Mesendoderm (in vitro differentiated cells): ENCODE measurements around the gene PGAP2.

Experiments used
- DNase-seq: peaks from one replicate; pipeline ENCODE4 v3.0.0; 2013
- H2AK5ac ChIP-seq: 2 replicates; pipeline ENCODE4 v1.6.1; 2013; ENCODE audit warnings: low read length, inconsistent platforms
- H2BK120ac ChIP-seq: 2 replicates; pipeline ENCODE4 v1.6.1; 2013; ENCODE audit warnings: low read depth, mild to moderate bottlenecking, low read length, moderate library complexity, mixed read lengths
- H2BK15ac ChIP-seq: replicated peaks from 2 replicates; pipeline ENCODE4 v1.6.1; 2013; ENCODE audit warnings: low read depth, mild to moderate bottlenecking, moderate library complexity
- H2BK5ac ChIP-seq: 2 replicates; pipeline ENCODE4 v1.6.1; 2013; ENCODE audit warnings: low read length, inconsistent platforms
- H3K18ac ChIP-seq: 2 replicates; pipeline ENCODE4 v1.6.1; 2013; ENCODE audit warnings: mild to moderate bottlenecking, low read length, mixed read lengths
- H3K23ac ChIP-seq: one replicate; pipeline ENCODE4 v1.6.1; 2013; ENCODE audit warnings: low read length
- H3K27ac ChIP-seq: 2 replicates; pipeline ENCODE4 v1.5.1; 2013; ENCODE audit warnings: low read depth, mild to moderate bottlenecking, inconsistent platforms, low read length, moderate library complexity
- H3K27me3 ChIP-seq: 2 replicates; pipeline ENCODE4 v1.6.1; 2013; ENCODE audit warnings: low read length, control low read depth, mild to moderate bottlenecking, inconsistent platforms; ENCODE audit not compliant: insufficient read depth, poor library complexity
- H3K36me3 ChIP-seq: 2 replicates; pipeline ENCODE4 v1.6.1; 2013; ENCODE audit warnings: low read length, inconsistent platforms; ENCODE audit not compliant: control insufficient read depth, insufficient read depth
- H3K4ac ChIP-seq: one replicate; pipeline ENCODE4 v1.6.1; 2013; ENCODE audit warnings: low read depth, mild to moderate bottlenecking, low read length, moderate library complexity
- H3K4me1 ChIP-seq: 2 replicates; pipeline ENCODE4 v1.6.1; 2013; ENCODE audit warnings: low read depth, low read length, inconsistent platforms; ENCODE audit not compliant: control insufficient read depth
- H3K4me2 ChIP-seq: 2 replicates; pipeline ENCODE4 v1.6.1; 2013; ENCODE audit warnings: low read length
- H3K4me3 ChIP-seq: 2 replicates; pipeline ENCODE4 v1.5.1; 2013; ENCODE audit warnings: mild to moderate bottlenecking, low read length
- H3K56ac ChIP-seq: one replicate; pipeline ENCODE4 v1.6.1; 2013; ENCODE audit warnings: low read length
- H3K79me1 ChIP-seq: 2 replicates; pipeline ENCODE4 v1.6.1; 2013; ENCODE audit warnings: low read length, inconsistent platforms
- H3K79me2 ChIP-seq: 2 replicates; pipeline ENCODE4 v1.6.1; 2013; ENCODE audit warnings: mild to moderate bottlenecking, low read length; ENCODE audit not compliant: control insufficient read depth, insufficient read depth
- H3K9ac ChIP-seq: 2 replicates; pipeline ENCODE4 v1.6.1; 2013; ENCODE audit warnings: low read length, inconsistent platforms
- H4K5ac ChIP-seq: one replicate; pipeline ENCODE4 v1.6.1; 2013; ENCODE audit warnings: low read length
- H4K8ac ChIP-seq: one replicate; pipeline ENCODE4 v1.6.1; 2013; ENCODE audit warnings: low read depth, mild to moderate bottlenecking, control low read depth, low read length, moderate library complexity
- WGBS: extraction: QIAGEN DNeasy Blood & Tissue Kit; methylation state at CpG from one replicate; pipeline ENCODE4 v1.1.7; 2013; ENCODE audit warnings: low lambda C conversion rate, missing lambda C conversion rate; ENCODE audit not compliant: insufficient coverage; ENCODE audit errors: extremely low coverage; 5-methylcytosine and 5-hydroxymethylcytosine counted together

Gene PGAP2

DNA sequence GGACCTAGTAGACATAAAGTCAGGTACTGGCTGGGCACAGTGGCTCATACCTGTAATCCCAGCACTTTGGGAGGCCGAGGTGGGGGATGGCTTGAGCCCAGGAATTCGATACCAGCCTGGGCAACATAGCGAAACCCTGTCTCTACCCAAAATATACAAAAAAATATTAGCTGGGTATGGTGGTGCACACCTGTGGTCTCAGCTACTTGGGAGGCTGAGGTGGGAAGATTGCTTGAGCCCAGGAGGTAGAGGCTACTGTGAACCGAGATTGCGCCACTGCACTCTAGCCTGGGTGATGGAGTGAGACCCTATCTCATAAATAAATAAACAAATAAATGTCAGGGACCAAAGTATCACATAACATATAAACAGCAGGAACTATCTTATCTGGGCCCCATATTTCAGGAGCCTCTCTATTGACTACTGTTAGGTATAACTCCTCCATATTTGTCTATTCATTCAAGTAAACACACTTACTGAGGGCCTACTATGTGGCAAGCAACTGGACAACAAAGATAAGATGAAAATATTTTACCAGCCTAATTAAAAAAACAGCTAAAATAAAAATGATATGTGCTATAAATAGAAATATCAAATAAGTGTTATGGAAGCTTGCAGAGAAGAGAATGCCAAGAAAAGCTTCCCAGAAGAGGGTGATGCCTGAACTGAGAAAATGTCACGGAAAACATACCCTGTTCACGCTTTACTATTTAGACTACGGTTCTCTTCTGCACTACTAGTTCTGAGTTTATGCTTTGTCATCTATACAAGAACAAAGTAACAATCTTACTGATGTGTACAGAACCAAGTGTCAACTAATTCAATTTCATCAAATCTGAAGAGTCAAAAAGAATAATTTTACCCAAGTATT lies 13.0 kb upstream of the PGAP2 start:
- no peaks in the 10 kb centered on the region for H3K36me3 ChIP-seq
- no peak overlapping the region for H2BK5ac ChIP-seq
- peak overlapping the region; percentile 25 for H3K56ac ChIP-seq
- H3K27me3 ChIP-seq: no peaks in the 10 kb centered on the region
- peaks cover 2% of the 10 kb centered on the region for H3K79me1 ChIP-seq
- no peak overlapping the region for H3K27ac ChIP-seq
- H2BK120ac ChIP-seq: no peak overlapping the region
- no peak for DNase-seq
- H3K4ac ChIP-seq: no peak overlapping the region
- no peak overlapping the region for H2BK15ac ChIP-seq
- H3K18ac ChIP-seq: no peak overlapping the region
- peak overlapping the region; percentile 96 for H3K9ac ChIP-seq
- H4K8ac ChIP-seq: no peak overlapping the region
- no peak overlapping the region for H3K4me3 ChIP-seq
- H4K5ac ChIP-seq: no peak overlapping the region
- H3K79me2 ChIP-seq: peaks cover 60% of the 10 kb centered on the region
- no peak overlapping the region for H3K23ac ChIP-seq
- no CpG with 5 or more reads among the region's 8 CpGs for WGBS
- H2AK5ac ChIP-seq: no peak overlapping the region
- peaks cover 5% of the 10 kb centered on the region for H3K4me1 ChIP-seq
- H3K4me2 ChIP-seq: no peak overlapping the region

DNA sequence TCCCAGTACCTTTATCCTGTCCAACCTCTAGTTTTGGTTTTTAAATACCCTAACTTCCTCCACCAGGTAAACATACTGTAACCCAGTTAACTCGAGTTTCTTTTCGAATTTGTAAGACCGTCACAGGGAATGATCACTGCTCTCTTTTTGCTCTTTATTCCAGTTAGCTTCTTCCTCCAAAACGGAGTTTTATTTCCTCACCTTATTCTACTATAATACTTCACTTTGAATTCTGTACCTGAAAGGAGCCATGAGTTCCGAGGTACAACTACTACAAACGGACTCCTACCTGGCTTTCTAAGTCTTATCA lies 12.4 kb upstream of the PGAP2 start:
- H3K4me3 ChIP-seq: peak overlapping the region; percentile 92
- no peak overlapping the region for H4K8ac ChIP-seq
- no peaks in the 10 kb centered on the region for H3K36me3 ChIP-seq
- no peak overlapping the region for H3K4ac ChIP-seq
- peaks cover 2% of the 10 kb centered on the region for H3K79me1 ChIP-seq
- H3K23ac ChIP-seq: no peak overlapping the region
- DNase-seq: no peak
- peak overlapping the region; percentile 93 for H3K4me2 ChIP-seq
- H3K56ac ChIP-seq: peak overlapping the region; percentile 50
- WGBS: no CpG with 5 or more reads among the region's 6 CpGs
- H3K9ac ChIP-seq: peak overlapping the region; percentile 96
- H3K79me2 ChIP-seq: peaks cover 58% of the 10 kb centered on the region
- H2BK15ac ChIP-seq: no peak overlapping the region
- no peak overlapping the region for H2BK120ac ChIP-seq
- no peak overlapping the region for H4K5ac ChIP-seq
- H2AK5ac ChIP-seq: no peak overlapping the region
- no peak overlapping the region for H3K27ac ChIP-seq
- no peak overlapping the region for H3K18ac ChIP-seq
- no peak overlapping the region for H2BK5ac ChIP-seq
- no peaks in the 10 kb centered on the region for H3K27me3 ChIP-seq
- H3K4me1 ChIP-seq: peaks cover 5% of the 10 kb centered on the region

DNA sequence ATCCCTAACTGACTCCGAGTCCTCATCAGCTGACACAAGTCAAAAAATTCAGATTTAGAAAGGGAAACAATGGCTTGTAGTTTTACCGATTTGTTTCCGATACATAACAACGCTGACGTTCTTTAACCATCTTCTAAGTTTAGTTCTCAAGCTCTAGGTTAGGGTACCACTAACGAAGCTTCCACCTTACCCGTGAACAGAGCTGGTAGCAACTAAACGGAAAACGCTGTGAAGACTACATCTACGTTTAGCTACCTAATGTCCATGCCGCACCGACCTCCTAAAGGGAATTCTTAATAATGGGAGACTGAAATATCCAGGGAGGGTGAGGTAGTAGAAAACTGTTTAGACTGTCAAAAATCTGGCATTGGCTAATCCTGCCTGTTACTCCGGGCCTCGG lies 12.0 kb upstream of the PGAP2 start:
- Histone ChIP-seq H3K4me2 (peak overlapping the region; percentile 93), H4K8ac (no peak overlapping the region), H3K27ac (no peak overlapping the region), H3K56ac (peak overlapping the region; percentile 95), H3K79me2 (peaks cover 55% of the 10 kb centered on the region), H2BK5ac (no peak overlapping the region), H3K36me3 (no peaks in the 10 kb centered on the region), H2AK5ac (no peak overlapping the region), H3K4me3 (peak overlapping the region; percentile 92), H3K4me1 (peaks cover 5% of the 10 kb centered on the region), H3K9ac (peak overlapping the region; percentile 96), H3K18ac (no peak overlapping the region), H3K4ac (no peak overlapping the region), H3K27me3 (no peaks in the 10 kb centered on the region), H2BK120ac (no peak overlapping the region), H4K5ac (no peak overlapping the region), H3K23ac (no peak overlapping the region), H3K79me1 (peaks cover 2% of the 10 kb centered on the region), H2BK15ac (no peak overlapping the region)
- DNase-seq: no peak
- no CpG with 5 or more reads among the region's 14 CpGs for WGBS

DNA sequence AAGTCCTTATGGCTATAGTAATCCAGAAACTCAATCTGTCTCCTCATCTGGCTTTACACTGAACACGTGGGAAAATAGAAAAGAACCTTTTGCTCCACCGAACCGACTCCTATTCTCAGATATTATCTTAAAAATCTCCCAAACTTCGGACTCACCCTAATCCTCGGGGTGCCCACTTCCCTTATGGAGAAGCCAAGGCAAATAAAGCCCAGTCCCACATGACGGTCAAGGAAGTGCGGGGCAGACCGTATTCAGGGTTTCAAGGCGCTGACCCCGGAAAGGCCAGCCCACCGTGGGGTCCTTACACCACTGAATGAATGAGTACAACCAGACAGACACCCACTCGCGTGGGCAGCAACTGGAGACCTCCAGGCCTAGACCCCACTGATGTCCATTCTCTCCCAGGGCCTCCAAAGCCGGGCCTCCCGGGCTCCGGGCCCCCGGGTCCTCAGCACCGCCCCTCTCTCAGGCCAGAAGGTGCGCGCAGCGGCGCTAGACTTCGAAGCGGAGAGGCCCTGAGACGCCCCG lies 11.5 kb upstream of the PGAP2 start:
- peak overlapping the region; percentile 45 for H2AK5ac ChIP-seq
- peaks cover 2% of the 10 kb centered on the region for H3K79me1 ChIP-seq
- peaks cover 50% of the 10 kb centered on the region for H3K79me2 ChIP-seq
- H3K9ac ChIP-seq: peak overlapping the region; percentile 96
- no CpG with 5 or more reads among the region's 26 CpGs for WGBS
- no peak overlapping the region for H2BK15ac ChIP-seq
- H2BK120ac ChIP-seq: no peak overlapping the region
- H3K4me3 ChIP-seq: peak overlapping the region; percentile 92
- H4K8ac ChIP-seq: no peak overlapping the region
- H3K4ac ChIP-seq: peak overlapping the region; percentile 74
- H3K4me1 ChIP-seq: peaks cover 5% of the 10 kb centered on the region
- peak overlapping the region; percentile 28 for H3K27ac ChIP-seq
- H3K18ac ChIP-seq: peak overlapping the region; percentile 95
- H3K36me3 ChIP-seq: no peaks in the 10 kb centered on the region
- H3K56ac ChIP-seq: peak overlapping the region; percentile 95
- no peak overlapping the region for H3K23ac ChIP-seq
- DNase-seq: no peak
- H2BK5ac ChIP-seq: no peak overlapping the region
- H4K5ac ChIP-seq: no peak overlapping the region
- peak overlapping the region; percentile 93 for H3K4me2 ChIP-seq
- no peaks in the 10 kb centered on the region for H3K27me3 ChIP-seq

DNA sequence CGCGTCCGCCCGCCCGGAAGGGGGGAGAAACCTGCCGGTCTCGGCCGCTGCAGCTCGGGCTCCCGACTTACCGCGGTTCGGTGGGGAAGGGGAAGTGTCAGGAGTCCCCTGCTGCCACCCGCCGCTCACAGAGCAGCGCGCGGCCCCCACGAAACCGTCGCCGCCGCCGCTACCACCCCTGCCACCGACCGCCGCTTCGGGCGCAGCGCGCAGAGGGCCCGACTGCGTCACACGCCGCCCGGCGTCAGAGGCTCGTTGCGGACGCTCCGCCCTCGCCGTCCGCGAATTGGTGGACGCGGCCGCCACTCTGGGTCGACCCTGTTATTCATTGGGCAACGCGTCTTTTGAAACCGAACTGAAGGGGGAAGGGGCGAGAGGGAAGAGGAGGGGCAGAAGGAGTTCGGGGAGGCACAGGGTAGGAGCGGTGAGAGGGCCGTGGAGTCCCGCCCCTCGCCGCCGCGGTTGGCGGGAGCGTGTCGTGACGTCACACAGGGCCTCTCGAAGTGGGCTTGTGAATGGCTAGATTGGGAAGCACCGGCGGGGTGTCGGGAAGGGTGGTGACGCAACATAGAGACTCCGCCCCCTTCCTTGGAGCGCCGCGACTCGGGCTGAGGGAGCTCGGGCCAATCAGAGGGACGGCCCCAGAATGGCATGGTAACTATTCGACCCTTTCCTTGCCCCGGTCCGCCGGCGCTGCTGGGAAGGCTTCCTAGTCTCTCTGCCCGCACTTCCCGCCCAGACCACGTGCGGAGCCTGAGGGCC lies 10.8 kb upstream of the PGAP2 start, which contains the start of gene NUP98:
Gene NUP98 (minus strand): TSS at position 226 of the 762 bp plus-strand sequence. CDS start 15,437 bp downstream, outside the sequence.
- Histone ChIP-seq H3K79me2 (peaks cover 45% of the 10 kb centered on the region), H3K4ac (peak within 1 kb of the TSS; percentile 74), H3K23ac (no peak within 1 kb of the TSS), H4K5ac (peak within 1 kb of the TSS; percentile 33), H3K4me3 (peak within 1 kb of the TSS; percentile 92), H3K27me3 (no peaks in the 10 kb centered on the region), H3K56ac (peak within 1 kb of the TSS; percentile 95), H3K4me1 (peaks cover 5% of the 10 kb centered on the region), H3K4me2 (peak within 1 kb of the TSS; percentile 93), H2BK120ac (no peak within 1 kb of the TSS), H2AK5ac (peak within 1 kb of the TSS; percentile 45), H3K18ac (peak within 1 kb of the TSS; percentile 95), H3K27ac (peak within 1 kb of the TSS; percentile 77), H3K9ac (peak within 1 kb of the TSS; percentile 96), H2BK5ac (peak within 1 kb of the TSS; percentile 20), H2BK15ac (no peak within 1 kb of the TSS), H4K8ac (peak within 1 kb of the TSS; percentile 82), H3K36me3 (no peaks in the 10 kb centered on the region), H3K79me1 (peaks cover 2% of the 10 kb centered on the region)
- WGBS: no CpG with 5 or more reads among the region's 86 CpGs
- DNase-seq: peak; percentile 100
